Kidney epithelial cell (primary cell): ENCODE measurements around the gene RIN3. TPM values are rescaled to one million over a fixed set of nuclear protein-coding genes. Genes with fewer than 3 reads are reported as not detected.

Source experiments
- DNase-seq: peaks from one replicate; pipeline ENCODE4 v3.0.0-alpha.2; 2010; ENCODE audit warnings: low read depth
- H3K27me3 ChIP-seq: 2 replicates; pipeline ENCODE4 v1.6.0; 2011; ENCODE audit warnings: low read length; ENCODE audit not compliant: control insufficient read depth, insufficient read depth
- H3K36me3 ChIP-seq: 2 replicates; pipeline ENCODE4 v1.5.1; 2011; ENCODE audit warnings: low read length; ENCODE audit not compliant: control insufficient read depth, insufficient read depth
- H3K4me3 ChIP-seq: 2 replicates; pipeline ENCODE4 v1.5.1; 2011; ENCODE audit warnings: low read depth, mild to moderate bottlenecking, control low read depth, low read length
- CTCF ChIP-seq: IDR thresholded peaks from 2 replicates; pipeline ENCODE4 v1.5.1; 2011; ENCODE audit warnings: mild to moderate bottlenecking, moderate library complexity, low read length, control low read depth, inconsistent platforms; ENCODE audit not compliant: insufficient read depth, poor library complexity, severe bottlenecking
- total RNA-seq: library from RNA; depleted of rRNA; stranded (reverse); fragments of >200 nt; gene quantifications from 2 replicates; pipeline ENCODE4 v1.2.3, GENCODE V29; 2015

Gene RIN3
- total RNA-seq, 1 donor from 2014 or later, result 6.0 TPM

- no peak for TF ChIP-seq CTCF
- Histone ChIP-seq H3K36me3 (no peaks in the 10 kb centered on the region), H3K27me3 (no peaks in the 10 kb centered on the region), H3K4me3 (no peak overlapping the region)
- no peak for DNase-seq
These were observed 137.7 kb downstream of the RIN3 start for GRCh38 chr14:92651106-92651757.

GRCh38 chr14:92651758-92652406 lies 138.3 kb downstream of the RIN3 start:
- TF ChIP-seq CTCF, result no peak
- Histone ChIP-seq H3K4me3 (no peak overlapping the region), H3K27me3 (no peaks in the 10 kb centered on the region), H3K36me3 (no peaks in the 10 kb centered on the region)
- DNase-seq, result no peak

GRCh38 chr14:92652413-92653151 lies 139.0 kb downstream of the RIN3 start:
- Histone ChIP-seq H3K4me3 (no peak overlapping the region), H3K36me3 (no peaks in the 10 kb centered on the region), H3K27me3 (no peaks in the 10 kb centered on the region)
- no peak for DNase-seq
- TF ChIP-seq CTCF, result no peak

- H3K27me3 ChIP-seq, result no peaks in the 10 kb centered on the region
- H3K36me3 ChIP-seq, result no peaks in the 10 kb centered on the region
- no peak for DNase-seq
- no peak overlapping the region for H3K4me3 ChIP-seq
- TF ChIP-seq CTCF, result no peak
These were observed 139.6 kb downstream of the RIN3 start for GRCh38 chr14:92653162-92653651.

- no peak for TF ChIP-seq CTCF
- DNase-seq, result no peak
- H3K27me3 ChIP-seq, result no peaks in the 10 kb centered on the region
- H3K4me3 ChIP-seq, result no peak overlapping the region
- no peaks in the 10 kb centered on the region for H3K36me3 ChIP-seq
These were observed 140.8 kb downstream of the RIN3 start for GRCh38 chr14:92654239-92654901.
